Heart right ventricle (tissue), 16 donors: ENCODE data around the gene PPFIBP1. TPM values are rescaled to one million over a fixed set of nuclear protein-coding genes. Genes with fewer than 3 reads are reported as not detected.

Experiments
- ATAC-seq, 8 donors: fragments of 200-7000 bp; cut with Tn5 transposase; one replicate each; pipeline ENCODE4 v1.9.1; 2020; ENCODE audit warnings: mild to moderate bottlenecking in 8 of 8, moderate library complexity in 8 of 8, moderate number of reproducible peaks in 1 of 8
- DNase-seq, 2 donors: peaks; one replicate each; pipeline ENCODE4 v3.0.0-alpha.2; 2020
- H3K27ac ChIP-seq, 10 donors: fragments of 200-600 bp; sonication (generic) in 2 of 10; one replicate each; pipeline versions ENCODE4 v1.5.0 to v1.8.0; 2020 to 2022; ENCODE audit warnings: mild to moderate bottlenecking in 3 of 10
- H3K27me3 ChIP-seq, 7 donors: fragments of 200-600 bp; one replicate each; pipeline ENCODE4 v1.8.0; 2021 to 2022; ENCODE audit warnings: mild to moderate bottlenecking in 2 of 7
- H3K36me3 ChIP-seq, 9 donors: fragments of 200-600 bp; sonication (generic) in 1 of 9; one replicate each; pipeline versions ENCODE4 v1.5.0 to v1.8.0; 2020 to 2022; ENCODE audit warnings: mild to moderate bottlenecking in 2 of 9
- H3K4me1 ChIP-seq, 9 donors: fragments of 200-600 bp; sonication (generic) in 1 of 9; one replicate each; pipeline versions ENCODE4 v1.5.0 to v1.8.0; 2020 to 2022; ENCODE audit warnings: mild to moderate bottlenecking in 4 of 9
- H3K4me3 ChIP-seq, 10 donors: fragments of 200-600 bp; sonication (generic) in 2 of 10; one replicate each; pipeline versions ENCODE4 v1.5.0 to v1.8.0; 2020 to 2022; ENCODE audit warnings: mild to moderate bottlenecking in 7 of 10, moderate library complexity in 2 of 10
- H3K9me3 ChIP-seq, 11 donors: fragments of 200-600 bp in 10 of 11; sonication (generic) in 2 of 11; one replicate each; pipeline versions ENCODE4 v1.5.0 to v1.8.0; 2013 to 2022; ENCODE audit warnings: mild to moderate bottlenecking in 2 of 11, control low read depth in 1 of 11, moderate library complexity in 1 of 11
- WGBS, 2 donors: extraction: QIAGEN DNeasy Blood & Tissue Kit; methylation state at CpG; one replicate each; pipeline ENCODE4 v1.1.7; 2013; ENCODE audit warnings: inconsistent platforms in 1 of 2; 5-methylcytosine and 5-hydroxymethylcytosine counted together
- intact Hi-C, 10 donors: fragments of 100-400 bp; cut with DNase I; formaldehyde crosslinking; loops; one replicate each; pipeline versions ENCODE4 v1.11.1 to v1.14.2; 2022
- polyA plus RNA-seq, 2 donors: library from polyadenylated mRNA; stranded (reverse); fragments of 200-250 nt; gene quantifications; one replicate each; pipeline ENCODE4 v1.2.3, GENCODE V29; 2013
- total RNA-seq, 10 donors: library from RNA; stranded (reverse); fragmentation: NEBNext Ultra II Directional in 3 of 10; extraction: Animal tissue kit (Norgen Biotek cat#: 25700) in 3 of 10; gene quantifications; one replicate each; pipeline versions ENCODE4 v1.2.1 to v1.2.4, GENCODE V29; 2021 to 2023
- TF ChIP-seq, protein P1 (sequence below), 9 donors: fragments of 200-600 bp; sonication (generic) in 2 of 9; IDR thresholded peaks; one replicate each; pipeline versions ENCODE4 v1.5.0 to v1.8.0; 2021 to 2022; ENCODE audit warnings: antibody characterized with exemption in 9 of 9, mild to moderate bottlenecking in 5 of 9, moderate library complexity in 1 of 9
- donor health status: Arrhythmogenic right ventricular cardiomyopathy.
- donor health status: ischemic (EF 13 %, LVEDD 7.1; RV severe dilation, severe dysfunction).
- donor health status: healthy with polysubstance abuse.
- donor health status: DM: no; HTN: yes; CAD: no.
- donor health status: DM: no; HTN: no; CAD: no.
- donor health status: ischemic (EF 25% LVEDD 6.9; RV normal size, moderate dysfunction).
- donor health status: ischemic (EF 25% LVEDD 5.7; RV mildly dilated, moderate dysfunction).
- donor health status: healthy.
- donor health status: DM: yes; HTN: yes; CAD: no.
- donor health status: Ischemic cardiomyopathy.
- donor health status: ischemic (EF 35%, LVEDD 5.7; RV mildly dilated, moderate dysfunction).
- donor health status: nonischemic (EF 11% LVEDD 7.7; RV severe dilation, severe dysfunction).
- donor health status: DM: yes; HTN: yes; CAD: no.
- donor health status: PGD.
- donor health status: ischemic (EF 29% LVEDD 5.4; RV normal size, mild dysfunction).
- donor health status: nonischemic (EF 23%, LVEDD 6.1; RV moderate dilation, normal function).

Gene PPFIBP1
- total and polyA plus RNA-seq, 12 donors, result 22.9 to 450 (median 314) TPM

DNA sequence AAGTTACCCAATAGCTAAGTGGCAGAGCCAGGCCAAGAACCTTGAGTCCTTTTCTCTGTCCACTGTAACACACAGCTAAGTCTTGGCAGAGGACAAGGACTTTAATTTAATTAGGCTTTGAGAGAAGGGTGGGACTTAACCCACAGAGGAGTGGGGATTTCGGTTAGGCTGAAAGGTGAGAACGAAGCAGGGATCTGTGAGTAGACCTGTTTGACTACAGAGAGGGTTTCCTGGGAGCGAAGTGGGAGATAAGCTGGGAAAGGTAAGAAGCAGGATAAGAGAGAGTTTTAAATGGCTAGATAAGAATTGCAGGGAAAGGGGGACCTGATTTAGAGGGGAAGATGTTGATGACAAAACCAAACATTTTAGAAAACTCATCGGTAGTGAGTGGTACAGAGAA is 2.0 kb upstream of the PPFIBP1 start:
- 92 to 94% methylated on average over 4 of the region's 4 CpGs for WGBS, 2 donors
- intact Hi-C loops, result loop anchor here (5.0 to 10.0 kb wide), 12 partner anchors 50 to 130 kb away; no protein-coding TSS in a partner anchor
- Histone ChIP-seq H3K9me3 (no peaks in the 10 kb centered on the region), H3K36me3 (no peaks in the 10 kb centered on the region), H3K4me1 (peaks cover 0 to 50% (median 36%) of the 10 kb centered on the region in 9 donors), H3K27me3 (no peaks in the 10 kb centered on the region), H3K4me3 (no peak overlapping the region), H3K27ac (peak overlapping the region in 4 of 10 donors; percentile 9 to 54 (median 40))
- DNase-seq (no peak), ATAC-seq (no peak)
- TF ChIP-seq, protein P1, sequence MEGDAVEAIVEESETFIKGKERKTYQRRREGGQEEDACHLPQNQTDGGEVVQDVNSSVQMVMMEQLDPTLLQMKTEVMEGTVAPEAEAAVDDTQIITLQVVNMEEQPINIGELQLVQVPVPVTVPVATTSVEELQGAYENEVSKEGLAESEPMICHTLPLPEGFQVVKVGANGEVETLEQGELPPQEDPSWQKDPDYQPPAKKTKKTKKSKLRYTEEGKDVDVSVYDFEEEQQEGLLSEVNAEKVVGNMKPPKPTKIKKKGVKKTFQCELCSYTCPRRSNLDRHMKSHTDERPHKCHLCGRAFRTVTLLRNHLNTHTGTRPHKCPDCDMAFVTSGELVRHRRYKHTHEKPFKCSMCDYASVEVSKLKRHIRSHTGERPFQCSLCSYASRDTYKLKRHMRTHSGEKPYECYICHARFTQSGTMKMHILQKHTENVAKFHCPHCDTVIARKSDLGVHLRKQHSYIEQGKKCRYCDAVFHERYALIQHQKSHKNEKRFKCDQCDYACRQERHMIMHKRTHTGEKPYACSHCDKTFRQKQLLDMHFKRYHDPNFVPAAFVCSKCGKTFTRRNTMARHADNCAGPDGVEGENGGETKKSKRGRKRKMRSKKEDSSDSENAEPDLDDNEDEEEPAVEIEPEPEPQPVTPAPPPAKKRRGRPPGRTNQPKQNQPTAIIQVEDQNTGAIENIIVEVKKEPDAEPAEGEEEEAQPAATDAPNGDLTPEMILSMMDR (IDR thresholded peaks at IDR 0.05), result no peak

GRCh38 chr12:27523305-27523641 is 733 bp upstream of the PPFIBP1 start:
- WGBS, 2 donors, result 0% methylated on average over 6 of the region's 6 CpGs
- peak overlapping the region; percentile 58 to 85 (median 75) for H3K4me3 ChIP-seq
- TF ChIP-seq, protein P1 (IDR thresholded peaks at IDR 0.05), result no peak
- DNase-seq (no peak), ATAC-seq (peak in 2 of 8 donors; percentile 1)
- H3K4me1 ChIP-seq, result peaks cover 2 to 57% (median 49%) of the 10 kb centered on the region in 9 donors
- intact Hi-C loops, result loop anchor here (5.0 to 10.0 kb wide), 12 partner anchors 49 to 129 kb away; no protein-coding TSS in a partner anchor
- no peaks in the 10 kb centered on the region for H3K36me3 ChIP-seq
- no peaks in the 10 kb centered on the region for H3K27me3 ChIP-seq
- peak overlapping the region; percentile 84 to 97 (median 91) for H3K27ac ChIP-seq
- no peaks in the 10 kb centered on the region for H3K9me3 ChIP-seq

- Histone ChIP-seq H3K9me3 (no peaks in the 10 kb centered on the region), H3K27ac (peak overlapping the region; percentile 84 to 97 (median 91)), H3K27me3 (no peaks in the 10 kb centered on the region), H3K4me1 (peaks cover 2 to 69% (median 60%) of the 10 kb centered on the region in 9 donors), H3K36me3 (no peaks in the 10 kb centered on the region), H3K4me3 (peak overlapping the region; percentile 58 to 85 (median 75))
- intact Hi-C loops, result loop anchor here (2.0 to 10.0 kb wide), 13 partner anchors 30 to 128 kb away; no protein-coding TSS in a partner anchor
- DNase-seq (no peak), ATAC-seq (peak in 4 of 8 donors; percentile 2 to 19 (median 15))
- 0% methylated on average over 8 of the region's 8 CpGs for WGBS, 2 donors
- TF ChIP-seq, protein P1 (IDR thresholded peaks at IDR 0.05), result peak in 1 of 9 donors; percentile 9
Observed at GRCh38 chr12:27524494-27524835, 459 bp downstream of the PPFIBP1 start.

DNA sequence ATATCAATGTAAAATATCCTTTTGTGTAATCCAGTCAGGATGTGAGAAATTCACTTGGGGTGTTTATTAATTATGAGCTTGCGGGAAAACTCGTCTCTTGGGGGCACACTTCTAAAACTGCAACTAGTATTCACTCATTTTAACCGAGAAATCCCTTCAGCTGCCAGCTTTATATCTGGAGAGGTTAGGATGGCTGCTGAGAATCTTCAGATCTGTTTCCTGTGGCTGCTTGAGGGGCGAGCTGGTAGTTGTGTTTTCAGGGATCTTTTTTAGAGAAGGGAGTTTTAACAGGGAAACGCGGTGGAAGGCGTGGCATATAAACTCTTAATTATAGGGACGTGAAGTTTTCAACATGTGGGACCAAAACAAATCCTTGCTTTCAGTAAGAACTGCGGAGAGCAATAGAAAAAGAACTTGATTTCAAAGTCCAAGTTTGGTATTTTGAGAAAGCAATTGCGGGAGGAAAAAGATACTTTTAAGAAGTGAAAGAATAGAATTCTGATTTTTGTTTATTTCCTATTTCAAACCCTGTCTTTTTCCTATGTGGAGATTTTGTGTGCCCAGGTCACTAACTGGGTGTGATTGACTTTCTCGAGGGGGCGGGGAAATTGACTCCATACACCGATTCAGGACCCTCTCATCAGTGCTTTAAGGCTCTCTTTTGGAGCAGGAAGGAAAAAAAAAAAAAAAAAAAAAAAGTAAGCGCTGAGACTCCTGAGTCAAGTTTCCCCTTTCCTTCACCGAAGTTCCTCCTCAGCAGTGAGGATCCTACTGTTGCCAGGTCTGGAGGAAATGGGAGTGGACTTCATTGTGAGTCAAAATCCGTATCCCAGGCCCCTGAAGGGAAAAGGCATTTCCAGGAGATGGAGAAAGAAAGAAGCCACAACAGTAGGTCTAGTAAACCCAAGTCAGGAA is 1.1 kb downstream of the PPFIBP1 start:
- H3K9me3 ChIP-seq, result no peaks in the 10 kb centered on the region
- WGBS, 2 donors, result 1% methylated on average over 16 of the region's 16 CpGs
- H3K4me1 ChIP-seq, result peaks cover 2 to 75% (median 67%) of the 10 kb centered on the region in 9 donors
- no peaks in the 10 kb centered on the region for H3K27me3 ChIP-seq
- intact Hi-C loops, result loop anchor here (2.0 to 10.0 kb wide), 14 partner anchors 30 to 127 kb away; no protein-coding TSS in a partner anchor
- DNase-seq (peak in 1 of 2 donors; percentile 67), ATAC-seq (peak in 7 of 8 donors; percentile 9 to 46 (median 13))
- H3K4me3 ChIP-seq, result peak overlapping the region; percentile 58 to 85 (median 75)
- TF ChIP-seq, protein P1 (IDR thresholded peaks at IDR 0.05), result peak in 5 of 9 donors; percentile 4 to 8 (median 6)
- H3K27ac ChIP-seq, result peak overlapping the region; percentile 84 to 97 (median 91)
- H3K36me3 ChIP-seq, result no peaks in the 10 kb centered on the region
